ENCODE data around the gene PTPRN. TPM values are rescaled to one million over a fixed set of nuclear protein-coding genes. Genes with fewer than 3 reads are reported as not detected.
A peak's percentile ranks its signal among the peaks of the same experiment; 100 is the strongest.

PTPRN gene
- total and polyA plus RNA-seq, 9 of the 15 experiments (the other 6 are each of a cell fraction or from before 2014, with no cell fraction given): 0.15 to 2.4 (median 0.43) TPM; not detected in 1

- H3K9me1 ChIP-seq (ENCODE audit: control insufficient read depth, insufficient read depth, low read length): no peaks in the 10 kb centered on the region
- BruUV-seq (replicated peaks): no TSS peak
- ATAC-seq (peak; percentile 5), FAIRE-seq (no peak), DNase-seq (ENCODE audit: extremely low read depth in 1 of 4, low spot score in 3 of 4) (peak; percentile 13 to 52 (median 31))
- intact Hi-C loops (cut with micrococcal nuclease): loop anchor here (2.0 kb wide), 1 partner anchor 26 kb away; the partner anchor contains the start of gene DNAJB2
- H4K20me1 ChIP-seq (replicated peaks; ENCODE audit: control insufficient read depth, insufficient read depth, low read length): 0 out of 2 replicates have a peak, but pooled peaks cover 3% of the 10 kb centered on the region
- in situ Hi-C loops (cut with MboI): no loop called here
- peak overlapping the region; percentile 71 to 92 for H3K9ac ChIP-seq (ENCODE audit: insufficient read depth in 1 of 2, low read depth in 2 of 2, low read length in 2 of 2)
- peak overlapping the region; percentile 82 for H3K4me2 ChIP-seq (ENCODE audit: insufficient read depth, low read length)
- ChIA-PET CTCF (ENCODE audit: low intra/inter-chr PET ratio) (no interaction called here), POLR2A (interaction anchor here (0.6 to 1.5 kb wide), 7 partner anchors 9 to 345 kb away, joined by 3 to 7 read pairs (median 4); no protein-coding TSS in a partner anchor)
- H3K79me2 ChIP-seq (ENCODE audit: control insufficient read depth, insufficient read depth, low read length): peaks cover 24% of the 10 kb centered on the region
- peaks cover 18 to 47% of the 10 kb centered on the region in 2 experiments; a peak in 4 of 5 replicates for H3K4me1 ChIP-seq (replicated peaks in 1 of 2; ENCODE audit: control insufficient read depth in 2 of 2, insufficient read depth in 2 of 2, low read length in 2 of 2)
- 4% methylated on average over 8 of the region's 9 CpGs for WGBS (ENCODE audit: insufficient coverage, low coverage, missing lambda C conversion rate)
- 0 out of 5 replicates have a peak, but pooled peaks cover 0 to 4% of the 10 kb centered on the region in 2 experiments for H3K27me3 ChIP-seq (ENCODE audit: control insufficient read depth in 2 of 2, insufficient read depth in 2 of 2, low read length in 2 of 2)
- H2AFZ ChIP-seq (ENCODE audit: low read depth, low read length): peak overlapping the region; percentile 77
- H3K4me3 ChIP-seq: peak overlapping the region; percentile 58
- TF ChIP-seq SRSF9 (IDR thresholded peaks at IDR 0.05; ENCODE audit: borderline replicate concordance, low read depth, low read length): no peak
- peak; percentile 83 for TF ChIP-seq EGR1 (conservative IDR thresholded peaks at IDR 0.05)
- no peak for TF ChIP-seq ZNF507 (tag; conservative IDR thresholded peaks at IDR 0.05)
- no peak for TF ChIP-seq ATF1 (CRISPR knock-in tag; IDR thresholded peaks at IDR 0.05)
- 0 out of 2 replicates have a peak, but pooled peaks have one; percentile 3 for TF ChIP-seq ATF1 (tag; IDR thresholded peaks at IDR 0.05)
- H3K9me3 ChIP-seq (replicated peaks; ENCODE audit: control insufficient read depth, insufficient read depth, low read depth, low read length): no peaks in the 10 kb centered on the region
- H3K36me3 ChIP-seq (ENCODE audit: control insufficient read depth, insufficient read depth, low read length): peaks cover 46% of the 10 kb centered on the region; the same call in 2 of the 3 replicates
- peak overlapping the region; percentile 75 for H3K27ac ChIP-seq (ENCODE audit: extremely low read depth, low read depth, low read length)
Observed at GRCh38 chr2:219252570-219252899, 56.7 kb downstream of the PTPRN start.

- in situ Hi-C loops (cut with MboI) (no loop called here), intact Hi-C loops (cut with micrococcal nuclease) (loop anchor here (2.0 kb wide), 1 partner anchor 27 kb away; the partner anchor contains the start of gene DNAJB2)
- peaks cover 24% of the 10 kb centered on the region for H3K79me2 ChIP-seq (ENCODE audit: control insufficient read depth, insufficient read depth, low read length)
- 0 out of 2 replicates have a peak, but pooled peaks cover 3% of the 10 kb centered on the region for H4K20me1 ChIP-seq (replicated peaks; ENCODE audit: control insufficient read depth, insufficient read depth, low read length)
- FAIRE-seq: peak; percentile 11
- H3K9ac ChIP-seq (ENCODE audit: insufficient read depth in 1 of 2, low read depth in 2 of 2, low read length in 2 of 2): peak overlapping the region; percentile 71 to 92
- TF ChIP-seq CTBP1 (IDR thresholded peaks at IDR 0.05; ENCODE audit: borderline replicate concordance): no peak
- TF ChIP-seq ZNF133 (CRISPR knock-in tag; IDR thresholded peaks at IDR 0.05): no peak
- TF ChIP-seq YY1 (IDR thresholded peaks at IDR 0.05; ENCODE audit: borderline replicate concordance in 1 of 3, control insufficient read depth in 1 of 3, extremely low read depth in 1 of 3, insufficient read depth in 3 of 3, insufficient read length in 1 of 3, insufficient replicate concordance in 2 of 3, low read depth in 1 of 3, low read length in 2 of 3): no peak
- TF ChIP-seq USF1 (CRISPR knock-in tag; IDR thresholded peaks at IDR 0.05): 0 out of 2 replicates have a peak, but pooled peaks have one; percentile 16
- DNase-seq (ENCODE audit: extremely low read depth in 1 of 4, low spot score in 3 of 4): no peak
- peaks cover 18 to 47% of the 10 kb centered on the region in 2 experiments; a peak in 4 of 5 replicates for H3K4me1 ChIP-seq (replicated peaks in 1 of 2; ENCODE audit: control insufficient read depth in 2 of 2, insufficient read depth in 2 of 2, low read length in 2 of 2)
- H3K27ac ChIP-seq (ENCODE audit: extremely low read depth, low read depth, low read length): no peak overlapping the region
- CTCF ChIA-PET (ENCODE audit: low intra/inter-chr PET ratio): no interaction called here
- BruUV-seq (replicated peaks): no TSS peak
- no peaks in the 10 kb centered on the region for H3K9me3 ChIP-seq (replicated peaks; ENCODE audit: control insufficient read depth, insufficient read depth, low read depth, low read length)
- 0 out of 5 replicates have a peak, but pooled peaks cover 0 to 4% of the 10 kb centered on the region in 2 experiments for H3K27me3 ChIP-seq (ENCODE audit: control insufficient read depth in 2 of 2, insufficient read depth in 2 of 2, low read length in 2 of 2)
- peaks cover 50% of the 10 kb centered on the region; the same call in 2 of the 3 replicates for H3K36me3 ChIP-seq (ENCODE audit: control insufficient read depth, insufficient read depth, low read length)
- peak overlapping the region; percentile 82 for H3K4me2 ChIP-seq (ENCODE audit: insufficient read depth, low read length)
- POLR2A ChIA-PET: interaction anchor here (0.6 to 1.5 kb wide), 10 partner anchors 9 to 198 kb away, joined by 3 to 7 read pairs (median 4); partner anchors contain the start of genes ANKZF1, ATG9A and DNAJB2
- H3K4me3 ChIP-seq: peak overlapping the region; percentile 58; the same call in 1 of the 2 replicates
- no peak for ATAC-seq
- WGBS (ENCODE audit: insufficient coverage, low coverage, missing lambda C conversion rate): 70% methylated on average over 2 of the region's 5 CpGs
- H2AFZ ChIP-seq (ENCODE audit: low read depth, low read length): no peak overlapping the region
- no peaks in the 10 kb centered on the region for H3K9me1 ChIP-seq (ENCODE audit: control insufficient read depth, insufficient read depth, low read length)
Observed at GRCh38 chr2:219252084-219252483, 57.1 kb downstream of the PTPRN start.
